GM20431 (cell line): ENCODE measurements around the gene OR10H1.
"Not testable (repeated sequence)": the region's sequence is repeated elsewhere in the genome, so short reads cannot be mapped to it uniquely, and the experiment has no call there.

Experiments used
- in situ Hi-C: fragments of 300-500 bp; cut with MseI, MboI; formaldehyde crosslinking; loops from one replicate; pipeline ENCODE4 v1.15.0; 2020; ENCODE audit warnings: low sequenced_read_pairs; ENCODE audit not compliant: unreplicated experiment

The OR10H1 gene

DNA sequence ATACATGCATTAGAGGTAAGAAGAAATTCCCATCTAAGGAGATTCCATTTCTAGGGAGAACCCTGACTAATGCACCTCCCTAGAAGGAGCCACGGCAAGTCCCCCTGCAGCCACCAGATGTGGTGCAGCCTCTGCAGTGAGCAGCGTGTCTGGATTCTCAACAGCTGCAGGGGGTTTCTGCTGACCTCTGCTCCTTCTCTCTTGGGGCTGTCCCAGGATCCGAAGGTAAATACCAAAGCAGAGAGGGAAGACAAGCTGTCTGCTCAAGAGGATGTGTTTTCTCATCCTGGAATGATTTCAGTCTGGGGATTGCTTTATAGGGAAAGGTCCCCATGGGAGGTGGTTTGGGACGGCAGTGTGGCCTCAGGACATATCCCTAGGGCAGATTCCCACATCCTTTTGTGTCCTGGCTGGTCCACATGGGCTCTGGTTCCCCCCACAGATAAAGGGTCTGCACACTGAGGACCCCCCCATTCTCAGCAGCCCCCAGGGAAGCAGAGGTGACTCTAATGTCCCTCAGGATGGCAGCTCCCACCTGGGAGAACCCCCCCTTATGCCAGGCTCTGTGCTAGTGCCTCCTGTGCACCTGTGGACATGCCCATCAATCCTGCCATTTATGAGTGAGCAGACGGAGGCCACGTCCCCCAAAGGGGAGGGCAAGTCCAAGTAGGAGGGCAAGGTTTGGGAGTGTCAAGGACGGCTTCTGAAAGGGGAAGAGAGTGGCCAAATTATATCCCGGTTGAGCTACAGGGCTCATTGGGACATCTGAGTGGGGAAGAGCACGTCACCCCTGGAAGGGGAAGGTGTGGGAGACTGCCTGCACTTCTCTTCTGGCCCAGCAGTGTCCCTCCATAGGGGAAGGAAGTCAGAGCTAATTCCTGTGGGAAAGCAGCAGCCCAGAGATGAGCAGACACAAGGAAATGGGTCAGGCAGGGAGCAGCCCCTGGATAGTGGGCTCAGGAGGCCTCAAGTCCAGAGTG lies 38.2 kb downstream of the OR10H1 start:
- in situ Hi-C loops: loop anchor here (5.0 kb wide), 1 partner anchor 100 kb away; no protein-coding TSS in a partner anchor

DNA sequence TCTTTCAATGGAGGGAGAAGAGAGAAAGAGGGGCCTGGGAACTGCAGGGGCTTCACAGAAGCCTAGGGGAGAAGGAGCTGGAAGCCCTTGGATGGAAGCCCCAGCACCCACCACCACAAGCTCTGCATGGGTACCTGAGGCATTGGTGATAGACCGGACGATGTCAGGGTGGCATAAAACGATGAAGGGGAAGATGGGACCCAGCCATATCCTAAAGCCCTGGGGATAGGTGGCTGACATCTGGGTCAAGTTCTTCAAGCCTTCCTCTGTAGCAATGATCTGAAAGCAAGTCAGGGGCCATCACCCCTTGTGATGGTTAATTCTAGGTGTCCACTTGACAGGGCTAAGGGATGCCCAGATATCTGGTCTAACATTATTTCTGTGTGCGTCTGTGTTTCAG lies 39.2 kb downstream of the OR10H1 start:
- in situ Hi-C loops: loop anchor here (5.0 kb wide), 1 partner anchor 99 kb away; no protein-coding TSS in a partner anchor

DNA sequence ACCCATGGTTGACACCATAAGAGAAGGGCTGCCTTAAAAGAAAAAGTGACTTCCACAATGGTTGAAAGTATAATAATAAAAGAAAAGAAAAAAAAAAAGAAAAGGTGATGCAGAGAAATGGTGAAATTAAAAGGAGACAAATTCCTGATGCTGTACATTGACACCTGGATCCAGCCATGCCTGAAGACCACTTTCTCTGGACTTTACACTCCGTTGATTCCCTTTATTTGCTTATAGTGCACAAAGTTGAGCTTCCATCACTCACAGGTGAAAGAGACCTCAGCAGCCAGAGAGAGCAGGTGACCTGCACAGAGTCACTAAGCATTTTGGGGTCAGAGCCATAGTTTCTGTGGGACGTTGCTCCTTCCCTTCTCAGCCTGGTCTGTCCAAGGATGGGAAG lies 40.2 kb downstream of the OR10H1 start:
- in situ Hi-C loops: loop anchor here (5.0 kb wide), 1 partner anchor 98 kb away; no protein-coding TSS in a partner anchor

DNA sequence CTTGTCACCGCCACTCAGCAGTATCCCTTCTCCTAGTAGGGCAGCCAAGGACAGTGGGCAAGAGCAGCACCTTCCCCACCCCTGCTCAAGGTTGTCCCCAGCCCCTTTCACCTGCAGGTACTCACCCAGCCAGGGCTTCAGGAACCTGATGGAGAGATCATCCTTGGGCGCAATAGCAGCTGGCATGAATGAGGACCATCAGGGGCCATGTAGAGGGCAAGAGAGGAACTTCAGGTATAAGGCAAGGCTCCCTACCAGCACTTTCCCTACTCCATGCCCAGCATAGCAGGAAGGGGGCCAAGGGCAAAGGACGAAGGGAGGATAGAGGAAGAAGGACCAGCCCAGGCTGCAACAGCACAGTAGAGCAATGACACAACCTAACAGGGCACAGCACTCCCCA lies 41.3 kb downstream of the OR10H1 start:
- in situ Hi-C loops: not testable (repeated sequence)

DNA sequence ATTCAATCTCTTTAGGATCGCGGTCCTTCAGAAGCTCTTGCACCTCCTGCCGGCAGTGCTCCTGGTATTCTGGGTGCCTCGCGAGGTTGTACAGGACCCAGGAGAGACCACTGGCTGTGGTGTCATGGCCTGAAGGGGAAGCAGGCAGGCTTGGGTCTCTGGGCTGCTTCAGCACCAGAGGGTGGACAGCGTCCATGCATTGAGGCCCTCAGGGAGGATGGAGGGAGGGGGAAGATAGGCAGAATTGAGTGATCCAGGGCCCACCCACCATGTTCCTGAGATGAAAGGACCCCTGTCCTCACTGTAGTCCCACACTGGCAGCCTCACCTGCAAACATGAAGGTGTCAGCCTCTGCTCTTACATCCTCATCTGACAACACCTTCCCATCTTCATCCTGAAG lies 45.9 kb downstream of the OR10H1 start:
- in situ Hi-C loops: no loop called here

DNA sequence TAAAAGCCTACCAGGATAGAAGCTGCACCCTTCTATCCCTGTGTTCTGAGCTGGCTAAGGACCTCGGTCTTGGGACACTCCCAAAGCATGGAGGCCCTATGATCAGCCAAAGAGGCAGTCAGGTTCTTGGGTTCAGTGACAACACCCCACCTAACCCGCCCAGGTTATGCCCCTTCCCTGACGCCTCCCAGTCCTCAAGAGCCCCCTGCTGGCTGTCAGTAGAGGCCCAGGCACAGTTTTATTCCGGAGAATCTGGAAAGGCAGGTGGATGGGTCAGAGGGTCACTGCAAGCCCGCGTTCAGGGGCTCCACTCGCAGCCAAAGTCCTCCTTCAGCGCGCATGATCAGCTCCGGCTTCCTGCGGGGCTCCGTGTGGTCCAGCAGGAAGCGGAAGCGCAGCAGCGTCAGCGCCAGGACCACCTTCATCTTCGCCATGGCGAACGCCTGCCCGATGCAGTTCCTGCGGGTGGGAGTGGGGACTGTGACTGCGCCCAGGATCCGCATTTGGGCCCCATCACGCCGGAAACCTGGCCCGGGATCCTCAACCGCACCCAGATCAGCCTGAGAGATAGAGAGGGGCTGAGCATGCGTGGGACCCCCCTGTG lies 55.4 kb downstream of the OR10H1 start:
- in situ Hi-C loops: no loop called here

DNA sequence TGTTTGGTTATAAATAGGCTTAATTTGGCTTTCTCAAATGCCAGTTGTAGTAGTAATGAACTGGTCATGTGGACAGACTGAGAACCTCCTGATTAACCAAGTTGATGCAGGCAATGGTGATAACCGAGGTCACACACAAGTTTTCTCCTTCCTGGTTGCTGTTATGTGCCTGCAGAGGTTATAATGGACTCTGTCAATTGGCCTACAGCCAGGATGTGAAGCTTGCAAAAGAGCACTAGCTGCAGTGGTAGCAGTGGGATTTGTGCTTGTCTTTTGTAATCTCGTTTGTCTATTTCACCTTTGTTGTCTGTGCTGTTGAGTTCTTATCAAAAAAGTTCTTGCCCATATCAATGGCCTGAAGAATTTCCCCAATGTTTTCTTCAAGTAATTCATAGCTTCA lies 57.1 kb downstream of the OR10H1 start:
- in situ Hi-C loops: no loop called here
